ENCODE results near the gene PTPRT.
"Not testable (repeated sequence)": the region's sequence is repeated elsewhere in the genome, so short reads cannot be mapped to it uniquely, and the experiment has no call there.

Gene PTPRT

DNA sequence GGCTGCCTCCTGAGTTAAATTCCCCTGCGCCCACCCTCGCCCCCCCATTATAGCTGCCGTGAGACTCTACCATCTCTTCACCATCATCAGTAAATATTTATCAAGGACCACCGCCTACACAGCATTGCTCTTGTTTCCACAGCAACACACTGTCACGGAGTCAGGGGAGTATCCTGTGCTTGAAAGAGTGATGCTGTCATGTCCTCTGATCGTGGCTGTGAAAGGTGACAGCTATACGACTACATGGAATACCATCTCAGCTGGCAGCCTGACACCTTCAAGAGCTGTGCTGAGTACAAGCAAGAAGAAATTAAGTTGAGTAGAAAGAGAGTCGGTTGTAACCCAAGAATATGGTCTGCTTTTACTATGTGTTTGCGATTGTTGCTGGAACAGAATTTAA is 3.4 kb downstream of the PTPRT start:
- DNase-seq: no peak

DNA sequence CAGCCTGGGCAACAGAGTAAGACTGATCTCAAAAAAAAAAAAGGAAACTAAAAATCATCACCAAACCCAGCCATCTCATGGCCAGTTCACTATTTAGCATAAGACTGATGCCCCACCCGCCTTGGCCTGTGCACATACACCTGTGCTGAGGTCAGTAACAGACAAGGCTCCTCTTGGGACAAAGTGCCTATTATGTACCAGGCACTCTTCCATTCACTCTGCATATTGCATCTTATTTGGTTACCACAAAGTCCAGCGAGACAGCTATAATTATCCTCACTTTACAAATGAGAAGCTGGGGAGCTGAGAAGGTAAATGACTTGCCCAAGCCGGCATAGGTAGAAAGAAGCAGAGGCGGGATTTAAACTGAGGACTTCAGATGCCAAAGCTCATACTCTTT is 3.8 kb downstream of the PTPRT start:
- DNase-seq: no peak

DNA sequence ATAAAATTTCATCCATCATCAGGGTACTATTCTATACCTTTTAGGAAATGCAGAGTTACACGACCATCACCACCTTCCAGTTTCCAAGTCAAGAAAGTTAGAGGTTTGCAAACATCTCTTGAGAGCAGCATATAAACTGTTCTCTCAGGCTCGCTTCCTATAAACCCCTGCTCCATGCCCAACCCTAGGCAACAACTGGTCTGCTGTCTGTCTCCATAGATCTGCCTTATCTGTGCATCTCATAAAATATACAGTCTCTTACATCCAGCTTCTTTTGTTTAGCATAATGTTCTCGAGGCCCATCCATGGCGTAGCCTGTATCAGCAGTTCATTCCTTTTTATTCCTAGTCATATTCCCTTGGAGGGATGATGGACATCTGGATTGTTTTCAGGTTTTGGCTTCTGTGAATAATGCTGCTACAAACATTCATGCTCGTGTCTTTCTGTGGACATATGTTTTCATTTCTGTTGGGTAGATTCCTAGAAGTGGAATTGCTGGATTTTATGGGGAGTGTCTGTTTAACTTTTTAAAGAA is 6.1 kb downstream of the PTPRT start:
- no peak for DNase-seq

DNA sequence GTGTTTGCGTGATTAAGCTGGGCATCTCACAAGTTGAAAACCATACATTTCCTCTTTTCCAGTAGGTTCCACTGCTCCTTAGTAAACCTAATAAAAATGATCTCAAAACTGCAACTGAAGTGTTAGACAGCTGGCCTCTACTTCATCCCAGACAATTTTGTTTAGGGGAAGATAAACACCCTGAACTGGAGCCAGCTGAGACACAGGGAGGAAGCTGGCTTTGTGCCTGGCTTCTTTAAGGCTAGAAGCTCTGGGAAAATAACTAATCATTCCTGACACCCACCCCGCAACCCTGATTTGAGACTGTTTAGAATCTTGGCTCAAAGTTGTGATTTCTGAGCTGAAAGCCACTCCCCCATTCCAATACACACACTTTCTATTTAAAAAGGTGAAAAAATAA is 11.6 kb downstream of the PTPRT start:
- DNase-seq: no peak

DNA sequence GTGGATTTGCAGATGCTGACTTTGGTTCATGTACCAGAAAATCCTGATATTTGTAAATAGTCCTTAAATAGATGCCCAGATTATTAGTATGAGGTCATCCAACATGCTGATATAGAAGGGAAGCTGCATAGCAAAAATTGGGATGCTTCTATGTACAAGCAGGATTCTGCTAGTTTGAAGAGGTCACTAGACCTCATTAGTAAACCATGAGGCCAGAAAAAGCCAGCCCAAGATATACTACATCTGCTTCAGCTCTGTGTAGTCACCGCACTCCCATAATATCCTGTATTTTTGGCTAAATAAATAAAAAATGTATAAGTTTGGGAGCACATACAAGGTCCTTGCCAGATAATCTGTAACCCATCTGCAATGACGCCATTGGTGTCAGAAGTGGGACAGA is 13.0 kb downstream of the PTPRT start:
- no peak for DNase-seq

DNA sequence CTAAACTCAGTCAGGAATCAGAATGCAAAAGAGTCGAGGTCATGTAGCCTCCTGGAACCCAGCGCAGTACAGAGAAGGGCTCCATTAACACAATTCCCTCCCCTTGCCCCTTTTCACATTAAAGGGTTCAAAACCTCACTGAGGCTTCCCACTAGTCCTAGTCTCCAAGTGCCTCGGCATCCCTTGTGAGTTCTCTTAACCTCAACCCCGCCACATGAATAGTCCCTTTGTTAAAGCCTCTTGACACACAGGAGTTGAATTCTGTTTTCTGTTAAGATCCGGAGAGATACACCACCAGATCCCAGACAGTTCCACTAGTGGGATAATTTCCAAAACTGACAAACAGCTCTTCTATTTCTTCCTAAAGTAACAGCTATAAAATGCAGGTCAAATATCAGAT is 17.8 kb downstream of the PTPRT start:
- DNase-seq: no peak

DNA sequence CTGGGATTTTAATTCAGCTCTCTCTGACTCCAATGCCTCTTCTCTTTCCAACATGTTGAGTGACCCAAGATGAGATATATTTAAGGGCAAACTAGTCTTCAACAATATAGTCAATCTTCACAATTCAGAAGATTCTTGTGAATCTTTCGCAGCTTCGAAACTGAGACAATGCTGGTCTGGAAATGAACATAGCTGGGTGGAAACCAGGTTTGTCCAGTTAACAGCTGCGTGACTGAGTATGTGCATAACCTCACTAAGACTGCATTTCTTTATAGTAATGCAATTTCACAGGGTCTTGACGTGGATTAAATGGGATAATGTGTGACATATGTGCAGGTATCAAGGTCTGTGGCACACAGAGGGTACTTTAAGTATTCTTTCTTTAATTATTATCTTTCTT is 18.9 kb downstream of the PTPRT start:
- DNase-seq: no peak

DNA sequence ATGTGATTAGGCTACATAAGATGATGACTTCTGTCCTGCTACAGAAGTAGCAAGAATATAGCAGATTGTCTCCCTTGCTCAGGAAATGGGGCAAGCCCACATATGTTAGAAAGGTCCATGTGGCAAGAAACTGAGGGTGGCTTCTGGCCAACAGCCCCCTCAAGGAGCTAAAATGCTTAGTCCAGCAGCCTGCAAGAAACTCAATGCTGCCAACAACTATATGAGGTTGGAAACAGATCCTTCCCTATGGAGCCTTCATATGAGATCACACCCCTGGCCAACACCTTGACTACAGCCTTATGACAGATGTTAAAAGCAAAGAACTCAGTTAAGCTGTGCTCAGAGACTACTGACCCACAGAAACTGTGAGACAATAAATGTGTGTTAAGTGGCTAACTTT is 22.1 kb downstream of the PTPRT start:
- no peak for DNase-seq

DNA sequence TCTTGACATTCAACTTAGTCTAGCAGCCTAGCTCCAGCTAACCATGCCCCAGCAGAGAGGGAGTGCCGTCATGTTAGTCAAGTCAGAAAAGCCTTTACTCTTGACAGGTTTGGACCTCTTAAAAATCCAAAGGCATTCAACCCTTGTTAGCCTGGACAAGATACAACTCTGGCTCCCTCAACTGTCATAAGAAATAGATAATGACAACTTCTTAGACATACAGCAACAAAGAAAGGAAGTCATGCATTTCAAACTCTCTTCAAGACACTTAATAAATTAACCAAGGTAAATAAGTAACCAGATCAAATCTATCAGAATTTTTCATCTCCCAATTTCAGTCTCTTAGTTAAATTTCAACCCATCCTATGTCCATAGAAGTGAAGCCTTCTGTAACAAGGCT is 22.7 kb downstream of the PTPRT start:
- DNase-seq: no peak

DNA sequence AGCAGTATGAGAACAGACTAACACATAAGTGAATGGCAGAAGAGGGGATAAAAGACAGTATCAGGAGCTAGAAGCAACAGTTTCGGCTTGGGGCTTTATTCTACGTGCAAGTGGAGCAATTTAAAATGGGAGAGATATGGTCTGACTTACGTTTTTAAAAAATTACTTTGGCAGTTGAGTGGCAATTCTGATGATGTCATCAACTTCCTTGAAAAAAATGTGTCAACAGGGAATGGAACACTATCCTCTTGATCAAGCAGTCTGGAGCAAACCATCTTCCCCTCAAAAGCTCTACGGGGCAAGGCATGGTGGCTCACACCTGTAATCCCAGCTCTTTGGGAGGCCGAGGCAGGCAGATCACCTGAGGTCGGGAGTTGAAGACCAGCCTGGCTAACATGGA is 24.1 kb downstream of the PTPRT start:
- DNase-seq: no peak

DNA sequence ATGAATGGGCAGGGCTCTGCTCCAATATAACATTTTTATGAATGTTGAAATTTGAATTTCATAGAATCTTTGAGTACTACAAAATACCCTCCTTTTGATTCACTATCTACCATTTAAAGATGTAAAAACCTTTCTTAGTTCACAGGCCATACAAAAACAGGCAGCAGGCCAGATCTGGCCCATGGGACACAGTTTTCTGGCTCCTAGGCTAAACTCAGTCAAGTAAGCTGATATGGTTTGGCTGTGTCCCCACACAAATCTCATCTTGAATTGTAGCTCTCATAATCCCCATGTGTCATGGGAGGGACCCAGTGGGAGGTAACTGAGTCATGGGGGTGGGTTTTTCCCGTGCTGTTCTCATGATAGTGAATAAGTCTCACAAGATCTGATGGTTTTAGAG is 25.0 kb downstream of the PTPRT start:
- not testable (repeated sequence) for DNase-seq

DNA sequence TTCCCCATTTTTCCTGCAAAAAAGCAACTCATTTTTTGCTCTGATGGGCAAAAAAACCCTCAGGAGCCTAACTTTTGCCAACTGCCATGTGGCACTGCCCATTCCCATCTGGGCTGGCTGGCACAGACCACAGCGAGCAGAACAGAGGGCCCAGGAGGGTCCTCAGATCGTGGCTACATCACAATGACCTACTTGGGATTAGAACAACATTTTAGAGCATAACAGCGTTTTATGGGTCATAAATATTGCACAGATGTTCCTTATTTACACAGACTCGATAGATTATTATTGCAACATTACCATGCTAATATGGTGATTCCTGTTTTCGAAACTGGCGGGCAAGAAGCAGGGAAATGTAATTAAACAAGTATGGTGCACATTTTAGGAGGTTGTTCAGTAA is 28.0 kb downstream of the PTPRT start:
- DNase-seq: no peak

DNA sequence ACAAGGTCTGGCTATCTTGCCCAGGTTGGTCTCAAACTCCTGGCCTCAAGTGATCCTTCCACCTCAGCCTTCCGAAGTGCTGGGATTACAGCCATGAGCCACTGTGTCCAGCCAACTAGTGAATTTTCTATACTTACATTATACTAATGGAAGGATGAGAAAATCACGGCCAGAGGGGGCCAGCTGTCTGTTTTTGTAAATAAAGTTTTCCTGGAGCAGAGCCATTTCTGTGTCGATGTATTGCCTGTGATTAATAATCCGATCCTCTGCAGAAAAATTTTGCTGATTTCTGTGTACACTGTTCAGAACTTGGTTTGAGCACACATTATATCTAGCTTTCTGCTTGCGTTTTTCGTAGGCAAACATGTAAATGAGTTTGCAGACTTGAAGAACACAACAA is 28.8 kb downstream of the PTPRT start:
- no peak for DNase-seq

DNA sequence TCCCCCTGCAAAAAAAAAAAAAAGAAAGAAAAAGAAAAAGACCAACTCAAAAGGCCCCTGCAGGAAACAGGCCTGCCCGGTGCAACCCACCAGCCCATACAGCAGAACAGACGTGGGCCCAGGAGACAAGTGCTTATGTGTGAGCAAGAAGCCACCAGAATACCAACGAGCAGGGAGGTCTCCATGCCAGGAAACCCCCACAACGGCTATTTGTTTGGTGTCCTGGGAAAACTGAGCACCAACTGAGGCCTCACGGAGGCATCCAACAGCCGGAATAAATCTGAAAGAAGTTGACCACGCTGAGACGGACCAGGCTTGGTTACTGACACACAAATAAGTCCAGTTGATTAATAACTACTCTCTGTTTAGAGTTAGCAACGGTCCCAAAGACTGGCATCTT is 29.7 kb downstream of the PTPRT start:
- DNase-seq: no peak

DNA sequence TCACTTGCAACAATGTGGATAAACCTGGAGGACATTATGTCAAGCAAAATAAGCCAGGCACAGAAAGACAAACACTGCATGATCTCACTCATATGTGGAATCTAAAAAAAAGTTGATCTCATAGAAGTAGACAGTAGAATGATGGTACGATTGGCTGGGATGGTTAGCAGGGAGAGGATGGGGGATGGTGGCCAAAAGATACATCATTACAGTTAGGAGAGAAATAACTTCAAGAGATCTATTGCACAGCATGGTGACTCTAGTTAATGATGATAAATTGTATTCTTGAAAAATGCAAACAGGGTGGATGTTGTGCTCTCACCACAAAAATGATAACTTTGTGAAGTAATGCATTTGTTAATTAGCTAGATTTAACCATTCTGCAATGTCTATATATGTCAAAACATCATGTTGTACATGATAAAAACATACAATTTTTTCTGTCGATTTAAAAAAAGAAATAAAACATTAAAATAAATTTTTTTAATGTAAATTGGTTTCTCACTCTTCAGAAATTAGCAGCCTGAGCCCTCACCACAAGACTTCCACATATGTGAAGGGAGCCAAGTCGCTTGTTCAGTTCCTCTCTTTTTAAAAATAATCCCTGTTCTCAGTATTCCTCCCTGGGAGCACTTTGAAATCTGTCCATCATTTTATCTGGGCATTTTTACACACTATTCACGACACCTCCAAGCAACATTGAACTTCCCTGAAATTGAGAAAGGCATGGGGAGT is 34.2 kb downstream of the PTPRT start:
- DNase-seq: no peak

DNA sequence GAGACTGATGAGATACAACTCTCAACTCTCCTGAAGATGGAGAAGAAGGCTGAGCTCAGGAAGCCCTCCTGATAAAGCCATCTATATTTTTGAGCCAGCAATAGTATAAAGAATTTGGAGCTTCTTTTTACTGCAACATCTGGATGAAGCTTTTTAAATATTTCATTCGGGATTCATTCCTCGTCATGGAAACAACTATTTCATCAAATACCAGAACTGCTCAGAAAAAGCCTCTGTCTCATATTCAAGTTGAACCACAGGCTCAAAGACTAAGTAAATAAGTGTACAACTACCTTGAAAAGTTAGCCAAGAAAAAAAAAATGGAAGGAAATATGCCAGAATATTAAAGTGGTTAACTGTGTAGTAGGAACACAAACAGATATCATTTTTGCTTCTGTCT is 37.8 kb downstream of the PTPRT start:
- no peak for DNase-seq

DNA sequence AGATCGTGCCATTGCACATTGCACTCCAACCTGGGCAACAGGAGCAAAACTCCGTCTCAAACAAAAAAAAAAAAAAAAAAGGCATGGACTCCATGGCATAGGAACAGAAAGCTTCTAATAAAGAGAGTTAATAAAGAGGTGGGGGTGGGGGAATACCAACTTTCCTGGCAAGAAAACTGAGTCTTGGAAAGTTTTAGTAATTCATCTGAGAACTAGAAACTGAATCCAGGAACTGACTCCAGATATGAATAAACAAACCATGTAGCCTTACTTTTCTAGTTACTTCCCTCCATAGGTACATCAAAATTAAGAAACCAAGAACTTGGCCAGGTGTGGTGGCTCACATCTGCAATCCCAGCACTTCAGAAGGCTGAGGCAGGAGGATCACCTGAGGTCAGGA is 38.5 kb downstream of the PTPRT start:
- no peak for DNase-seq

DNA sequence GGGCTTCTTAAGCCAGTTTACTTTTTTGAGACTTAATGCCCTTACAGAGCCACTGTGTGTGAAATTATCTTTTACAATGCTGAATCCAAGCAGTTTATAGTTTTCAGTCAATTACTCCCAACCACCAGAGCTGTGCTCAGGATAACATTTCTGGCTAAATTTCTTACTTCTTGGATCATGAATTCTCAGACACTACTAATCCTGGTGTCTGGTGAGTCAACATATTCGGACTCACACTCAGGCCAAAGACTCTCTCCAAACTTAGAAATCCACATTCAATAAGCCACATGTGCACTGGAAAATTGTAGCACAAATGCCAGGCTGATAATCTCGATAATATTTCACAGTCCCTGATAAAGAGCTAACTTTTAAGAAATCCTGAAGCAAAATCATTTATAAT is 49.0 kb downstream of the PTPRT start:
- DNase-seq: no peak

DNA sequence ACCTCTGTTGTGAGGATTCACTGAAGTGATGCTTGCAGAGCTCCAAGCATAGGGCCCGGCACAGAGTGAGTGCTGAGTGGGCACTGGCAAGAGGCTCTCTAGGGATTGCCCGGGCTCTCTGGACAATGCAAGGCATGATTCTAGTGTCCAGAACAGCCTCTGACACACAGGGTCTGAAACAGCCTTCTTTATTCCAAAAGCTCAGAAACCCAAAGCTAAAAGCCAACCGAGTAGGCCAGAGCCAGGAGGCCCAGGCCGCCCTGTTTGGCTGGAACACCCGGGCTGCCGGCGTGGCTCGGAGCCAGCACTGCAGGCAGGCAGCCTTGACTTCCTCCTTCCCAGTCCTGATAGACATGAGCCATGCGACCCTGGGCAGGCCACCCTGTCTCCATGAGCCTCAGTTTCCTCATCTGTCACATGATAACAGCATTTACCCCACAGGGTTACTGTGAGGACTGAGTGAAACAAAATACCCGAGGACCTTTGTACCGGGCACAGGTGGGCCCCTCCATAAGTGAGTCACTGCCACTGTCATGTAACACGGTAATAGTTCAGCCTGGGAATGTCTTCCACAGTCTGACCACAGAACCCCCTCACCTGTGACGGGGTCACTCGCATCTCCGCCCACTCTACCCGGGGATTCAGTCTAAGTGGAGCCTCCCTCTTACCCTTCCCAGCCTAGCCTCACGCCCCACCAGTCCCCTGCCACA is 51.5 kb downstream of the PTPRT start:
- no peak for DNase-seq

DNA sequence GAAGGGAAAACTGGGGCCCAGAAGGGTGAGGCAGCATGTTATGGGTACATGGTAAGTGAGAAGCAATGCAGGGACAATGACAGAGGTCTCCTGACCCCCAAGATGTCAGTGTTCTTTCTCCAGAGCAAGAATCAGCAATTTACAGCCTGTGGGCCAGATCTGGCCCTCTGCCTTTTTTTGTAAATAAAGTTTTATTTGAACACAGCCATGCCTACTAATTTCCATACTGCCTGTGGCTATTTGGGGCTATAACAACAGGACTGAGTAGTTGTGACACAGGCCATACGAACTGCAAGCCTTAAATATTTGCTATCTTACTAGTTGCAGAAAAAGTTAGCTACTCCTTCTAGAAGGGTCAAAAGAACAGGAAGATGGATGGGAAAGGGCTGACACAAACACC is 52.5 kb downstream of the PTPRT start:
- DNase-seq: no peak

DNA sequence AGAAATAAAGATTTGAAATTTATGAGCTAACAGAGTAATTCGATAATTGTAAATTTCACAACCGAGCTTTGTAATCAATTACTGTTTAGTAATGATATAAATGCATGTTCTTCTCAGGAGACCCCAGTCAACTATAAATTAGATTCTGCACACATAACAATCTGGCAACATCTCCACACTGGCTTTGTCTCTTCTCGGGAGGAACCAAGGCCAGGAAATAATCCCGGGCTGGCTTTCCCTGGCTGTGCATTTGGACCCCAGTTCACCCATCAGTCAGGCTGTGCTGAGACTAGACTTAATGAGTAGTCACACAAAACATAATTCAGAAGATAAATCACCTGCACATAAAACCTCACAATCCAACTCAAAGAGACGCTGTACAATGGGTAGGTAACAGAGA is 65.5 kb downstream of the PTPRT start:
- no peak for DNase-seq

DNA sequence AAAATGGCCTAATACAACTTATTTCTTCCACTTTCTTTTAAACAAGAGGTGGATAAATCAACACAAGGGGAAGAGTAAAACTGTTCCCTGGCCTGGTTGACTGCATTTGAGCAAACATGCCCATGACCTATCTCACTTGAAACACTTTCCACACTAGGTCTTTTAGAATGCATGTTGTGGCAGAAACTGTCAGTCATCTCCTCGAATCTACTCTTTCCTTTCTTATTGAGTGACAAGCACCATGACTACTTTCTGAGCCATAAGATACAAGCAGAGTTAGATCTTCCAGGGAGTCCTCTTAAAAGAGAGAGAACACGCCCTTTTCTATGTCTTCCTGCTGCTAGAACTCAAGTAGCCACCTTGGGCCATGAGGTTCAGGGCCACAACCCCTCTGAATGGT is 66.5 kb downstream of the PTPRT start:
- no peak for DNase-seq

DNA sequence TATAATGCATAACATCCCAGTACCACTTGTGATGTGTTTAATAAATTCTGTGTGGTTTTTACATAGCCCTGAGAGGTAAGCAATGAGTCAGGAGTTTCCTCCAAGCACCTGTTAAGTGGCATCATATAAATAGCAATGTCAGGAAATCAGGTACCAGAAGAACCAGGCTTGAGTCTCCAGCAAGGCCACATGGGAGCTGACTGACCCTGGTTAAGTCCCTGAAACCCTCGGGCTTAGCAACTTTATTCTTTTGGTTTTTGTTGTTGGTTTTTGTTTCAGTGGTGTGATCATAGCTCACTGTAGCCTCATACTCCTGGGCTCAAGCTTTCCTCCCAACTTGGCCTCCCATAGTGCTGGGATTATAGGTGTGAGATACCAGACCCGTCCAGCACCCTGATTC is 70.0 kb downstream of the PTPRT start:
- DNase-seq: no peak

DNA sequence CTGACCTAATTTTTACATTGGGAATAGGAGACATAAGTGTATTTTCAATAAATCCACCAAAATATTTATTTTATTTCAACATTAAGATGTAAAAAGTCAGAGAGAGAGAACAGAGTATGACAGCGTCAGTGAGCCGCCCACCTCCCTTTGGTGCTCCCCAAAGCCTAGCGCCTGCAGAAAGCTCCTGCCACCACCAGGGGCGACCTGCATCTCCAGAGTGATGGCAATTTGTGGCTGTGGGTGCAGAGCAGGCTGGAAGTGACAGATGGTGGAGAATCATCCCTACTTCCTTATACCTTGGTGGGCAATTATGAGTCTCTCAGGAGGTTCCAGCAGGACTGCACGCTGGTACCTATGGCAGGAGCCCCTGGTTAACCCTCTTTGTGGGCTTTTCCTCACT is 87.3 kb downstream of the PTPRT start:
- no peak for DNase-seq

DNA sequence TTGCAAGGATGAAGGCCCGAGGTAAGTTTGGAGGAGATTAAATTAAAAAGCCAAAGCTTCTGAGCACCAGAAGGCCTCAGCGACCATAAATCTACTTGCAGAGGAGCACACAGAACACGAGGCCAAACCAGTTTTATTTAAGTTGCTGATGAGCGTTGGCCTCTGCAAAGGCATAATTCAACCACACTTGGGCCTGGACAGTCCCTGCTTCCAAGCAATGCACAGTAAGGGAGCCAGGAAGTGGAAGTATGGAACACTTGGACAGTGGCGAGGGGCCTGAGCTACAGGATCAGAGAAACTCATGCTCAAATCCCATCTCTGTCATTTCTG is 92.8 kb downstream of the PTPRT start:
- no peak for DNase-seq
